A549 (cell line): ENCODE measurements around the gene SLC5A5.

Experiments used
- CBX2 ChIP-seq: fragments of 200-600 bp; sonication (generic); IDR thresholded peaks from 2 replicates; pipeline ENCODE4 v1.6.1; 2016; ENCODE audit warnings: low read depth, mild to moderate bottlenecking, borderline replicate concordance
- CBX8 ChIP-seq: fragments of 200-600 bp; sonication (generic); IDR thresholded peaks from 2 replicates; pipeline ENCODE4 v1.6.1; 2016
- EP300 ChIP-seq, 2 experiments: fragments of >200 bp; sonication (Bioruptor Twin); formaldehyde crosslinking; IDR thresholded peaks; 2 replicates in 1 of 2; 3 replicates in 1 of 2; pipeline ENCODE4 v1.6.1; 2016 to 2017
- KDM5A ChIP-seq: fragments of 200-600 bp; sonication (generic); IDR thresholded peaks from 2 replicates; pipeline ENCODE4 v1.6.1; 2016; ENCODE audit warnings: antibody characterized with exemption, mild to moderate bottlenecking
- POLR2A ChIP-seq: IDR thresholded peaks from 2 replicates; pipeline ENCODE4 v1.6.1; 2012; ENCODE audit warnings: mild to moderate bottlenecking, low read length
- RFX5 ChIP-seq: fragments of 450-650 bp; IDR thresholded peaks from 2 replicates; pipeline ENCODE4 v1.7.1; 2014; ENCODE audit warnings: antibody characterized with exemption, mild to moderate bottlenecking, moderate library complexity
- SMC3 ChIP-seq: fragments of >200 bp; sonication (Bioruptor Twin); formaldehyde crosslinking; IDR thresholded peaks from 3 replicates; pipeline ENCODE4 v1.6.1; 2018; ENCODE audit warnings: inconsistent platforms
- ZFP36 ChIP-seq: fragments of 450-650 bp; IDR thresholded peaks from 2 replicates; pipeline ENCODE4 v1.6.1; 2014; ENCODE audit warnings: borderline replicate concordance; ENCODE audit not compliant: partially characterized antibody
- ZNF302 ChIP-seq: fragments of 250-450 bp; sonication (Bioruptor Pico); IDR thresholded peaks from 2 replicates; pipeline ENCODE4 v1.9.0; 2021; ENCODE audit warnings: inconsistent platforms, mild to moderate bottlenecking, moderate library complexity
- TF ChIP-seq, protein P1 (sequence below): fragments of >200 bp; sonication (Bioruptor Twin); formaldehyde crosslinking; IDR thresholded peaks from 3 replicates; pipeline ENCODE4 v1.5.1; 2016
- TF ChIP-seq, protein P2 (sequence below): fragments of 250-450 bp; sonication (Bioruptor Pico); IDR thresholded peaks from 2 replicates; pipeline ENCODE4 v1.5.0; 2020; ENCODE audit warnings: low read depth, mild to moderate bottlenecking, moderate library complexity
- TF ChIP-seq, protein P3 (sequence below): IDR thresholded peaks from 2 replicates; pipeline ENCODE4 v1.6.1; 2012; ENCODE audit warnings: low read depth, borderline replicate concordance
- TF ChIP-seq, protein P4 (sequence below): IDR thresholded peaks from 2 replicates; pipeline ENCODE4 v1.6.1; 2012
- TF ChIP-seq, protein P5 (sequence below): fragments of >200 bp; sonication (Bioruptor Twin); formaldehyde crosslinking; IDR thresholded peaks from 3 replicates; pipeline ENCODE4 v1.6.1; 2016

DNA sequence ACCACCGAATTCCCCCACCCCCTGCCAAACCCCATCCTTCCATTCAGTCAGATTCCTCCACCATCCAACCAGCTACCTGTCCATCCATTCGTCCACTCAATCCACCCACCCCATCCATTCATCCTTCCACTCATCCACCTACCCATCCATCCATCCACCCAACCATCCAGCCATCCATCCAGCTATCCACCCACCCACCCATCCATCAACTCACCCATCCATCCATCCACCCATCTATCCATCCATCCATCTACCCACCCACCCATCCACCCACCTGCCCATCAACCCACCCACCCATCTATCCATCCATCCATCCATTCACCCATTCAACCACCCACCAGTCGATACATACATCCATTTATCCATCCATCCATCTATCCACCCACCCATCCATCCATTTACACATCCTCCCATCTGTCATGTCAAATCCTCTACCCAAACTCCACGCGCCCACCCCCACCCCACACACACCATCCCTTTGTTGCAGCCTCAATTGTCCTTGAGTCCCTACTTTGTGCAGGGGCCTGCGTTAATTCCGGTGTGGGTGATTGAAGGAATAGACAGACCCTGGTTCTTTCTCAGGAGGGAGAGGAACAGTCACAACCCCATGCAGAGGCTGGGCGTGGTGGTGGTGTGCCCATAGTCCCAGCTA lies 5.3 kb upstream of the SLC5A5 start:
- TF ChIP-seq, protein P1, sequence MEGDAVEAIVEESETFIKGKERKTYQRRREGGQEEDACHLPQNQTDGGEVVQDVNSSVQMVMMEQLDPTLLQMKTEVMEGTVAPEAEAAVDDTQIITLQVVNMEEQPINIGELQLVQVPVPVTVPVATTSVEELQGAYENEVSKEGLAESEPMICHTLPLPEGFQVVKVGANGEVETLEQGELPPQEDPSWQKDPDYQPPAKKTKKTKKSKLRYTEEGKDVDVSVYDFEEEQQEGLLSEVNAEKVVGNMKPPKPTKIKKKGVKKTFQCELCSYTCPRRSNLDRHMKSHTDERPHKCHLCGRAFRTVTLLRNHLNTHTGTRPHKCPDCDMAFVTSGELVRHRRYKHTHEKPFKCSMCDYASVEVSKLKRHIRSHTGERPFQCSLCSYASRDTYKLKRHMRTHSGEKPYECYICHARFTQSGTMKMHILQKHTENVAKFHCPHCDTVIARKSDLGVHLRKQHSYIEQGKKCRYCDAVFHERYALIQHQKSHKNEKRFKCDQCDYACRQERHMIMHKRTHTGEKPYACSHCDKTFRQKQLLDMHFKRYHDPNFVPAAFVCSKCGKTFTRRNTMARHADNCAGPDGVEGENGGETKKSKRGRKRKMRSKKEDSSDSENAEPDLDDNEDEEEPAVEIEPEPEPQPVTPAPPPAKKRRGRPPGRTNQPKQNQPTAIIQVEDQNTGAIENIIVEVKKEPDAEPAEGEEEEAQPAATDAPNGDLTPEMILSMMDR, result no peak
- no peak for TF ChIP-seq RFX5
- TF ChIP-seq POLR2A, result no peak
- TF ChIP-seq, protein P2, sequence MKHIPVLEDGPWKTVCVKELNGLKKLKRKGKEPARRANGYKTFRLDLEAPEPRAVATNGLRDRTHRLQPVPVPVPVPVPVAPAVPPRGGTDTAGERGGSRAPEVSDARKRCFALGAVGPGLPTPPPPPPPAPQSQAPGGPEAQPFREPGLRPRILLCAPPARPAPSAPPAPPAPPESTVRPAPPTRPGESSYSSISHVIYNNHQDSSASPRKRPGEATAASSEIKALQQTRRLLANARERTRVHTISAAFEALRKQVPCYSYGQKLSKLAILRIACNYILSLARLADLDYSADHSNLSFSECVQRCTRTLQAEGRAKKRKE (CRISPR knock-in tag), result no peak
- no peak for TF ChIP-seq ZNF302 (CRISPR knock-in tag)
- TF ChIP-seq, protein P3, sequence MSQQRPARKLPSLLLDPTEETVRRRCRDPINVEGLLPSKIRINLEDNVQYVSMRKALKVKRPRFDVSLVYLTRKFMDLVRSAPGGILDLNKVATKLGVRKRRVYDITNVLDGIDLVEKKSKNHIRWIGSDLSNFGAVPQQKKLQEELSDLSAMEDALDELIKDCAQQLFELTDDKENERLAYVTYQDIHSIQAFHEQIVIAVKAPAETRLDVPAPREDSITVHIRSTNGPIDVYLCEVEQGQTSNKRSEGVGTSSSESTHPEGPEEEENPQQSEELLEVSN, result no peak
- TF ChIP-seq, protein P4, sequence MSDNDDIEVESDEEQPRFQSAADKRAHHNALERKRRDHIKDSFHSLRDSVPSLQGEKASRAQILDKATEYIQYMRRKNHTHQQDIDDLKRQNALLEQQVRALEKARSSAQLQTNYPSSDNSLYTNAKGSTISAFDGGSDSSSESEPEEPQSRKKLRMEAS, result no peak
- TF ChIP-seq CBX2, result no peak
- TF ChIP-seq KDM5A, result no peak
- TF ChIP-seq, protein P5, sequence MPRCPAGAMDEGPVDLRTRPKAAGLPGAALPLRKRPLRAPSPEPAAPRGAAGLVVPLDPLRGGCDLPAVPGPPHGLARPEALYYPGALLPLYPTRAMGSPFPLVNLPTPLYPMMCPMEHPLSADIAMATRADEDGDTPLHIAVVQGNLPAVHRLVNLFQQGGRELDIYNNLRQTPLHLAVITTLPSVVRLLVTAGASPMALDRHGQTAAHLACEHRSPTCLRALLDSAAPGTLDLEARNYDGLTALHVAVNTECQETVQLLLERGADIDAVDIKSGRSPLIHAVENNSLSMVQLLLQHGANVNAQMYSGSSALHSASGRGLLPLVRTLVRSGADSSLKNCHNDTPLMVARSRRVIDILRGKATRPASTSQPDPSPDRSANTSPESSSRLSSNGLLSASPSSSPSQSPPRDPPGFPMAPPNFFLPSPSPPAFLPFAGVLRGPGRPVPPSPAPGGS, result no peak
- no peak for TF ChIP-seq CBX8
- no peak for TF ChIP-seq ZFP36
- TF ChIP-seq EP300 (IDR thresholded peaks at IDR 0.05), result no peak
- no peak for TF ChIP-seq SMC3
